NCI-H748 treated with DMSO at 0.1 percent for 48 hours (cell line): ENCODE results near the gene NDUFS8.

ENCODE experiments used
- DNase-seq: peaks from one replicate; lab custom pipeline; 2025; lab: John Stamatoyannopoulos, UW

NDUFS8 gene

GRCh38 chr11:68080860-68081259 is 50.4 kb downstream of the NDUFS8 start:
- no peak for DNase-seq

DNA sequence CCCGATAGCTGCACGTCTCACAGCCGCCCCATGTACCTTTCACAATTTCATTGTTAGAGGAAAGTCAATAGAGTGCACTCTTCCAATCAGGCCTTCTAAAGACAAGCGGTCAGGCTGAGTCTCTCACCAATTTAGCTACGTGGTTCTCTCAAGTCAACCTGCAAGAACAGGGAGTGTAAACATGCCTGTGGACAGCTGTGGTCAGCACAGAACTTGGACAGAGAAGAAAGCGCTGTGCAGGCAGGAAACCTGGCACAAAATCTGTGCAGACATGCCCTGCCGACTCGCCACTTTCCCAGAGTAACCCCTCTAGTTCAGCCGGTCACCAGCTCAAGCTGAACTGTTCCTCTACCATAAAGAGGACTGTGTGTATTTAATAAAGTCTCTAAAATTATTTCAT is 51.2 kb downstream of the NDUFS8 start:
- no peak for DNase-seq

GRCh38 chr11:68082481-68082880 is 52.0 kb downstream of the NDUFS8 start:
- no peak for DNase-seq

DNA sequence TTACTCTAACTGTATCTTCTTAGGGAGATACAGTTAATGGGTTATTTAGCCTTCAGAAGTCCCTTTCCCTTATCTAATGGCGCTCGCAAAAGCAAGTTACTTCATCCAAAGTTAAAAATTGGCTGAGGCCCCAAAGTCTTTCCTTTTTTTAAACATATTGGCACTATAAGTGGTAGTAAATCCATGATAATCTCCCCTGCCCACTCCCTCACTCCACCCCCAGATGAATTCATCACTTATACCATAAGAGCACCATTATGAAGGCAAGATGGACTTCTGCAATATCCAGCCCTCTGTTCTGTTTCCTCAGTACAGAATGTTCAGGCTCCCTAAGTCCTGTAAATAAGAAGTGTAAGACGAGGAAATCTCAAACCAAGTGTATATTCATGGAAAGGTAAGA is 53.0 kb downstream of the NDUFS8 start:
- DNase-seq, result no peak
